Inflammatory macrophage treated with lipopolysaccharide for 1 hour (primary cell): ENCODE results near the gene SLC27A3.
A peak's percentile ranks its signal among the peaks of the same experiment; 100 is the strongest.
"Not testable (repeated sequence)": the region's sequence is repeated elsewhere in the genome, so short reads cannot be mapped to it uniquely, and the experiment has no call there.

Source experiments
- DNase-seq, 2 donors: peaks; one replicate each; pipeline ENCODE4 v3.0.0-alpha.2; 2020 to 2022

The SLC27A3 gene

GRCh38 chr1:153780551-153780950, 5.3 kb downstream of the SLC27A3 start:
- no peak for DNase-seq

- DNase-seq = not testable (repeated sequence)
Measured at GRCh38 chr1:153782648-153783047, 7.4 kb downstream of the SLC27A3 start.

GRCh38 chr1:153783233-153784190, 8.3 kb downstream of the SLC27A3 start:
- DNase-seq = peak; percentile 87 to 93

GRCh38 chr1:153786038-153786790, 11.0 kb downstream of the SLC27A3 start:
- DNase-seq = no peak

GRCh38 chr1:153789478-153790034, 14.3 kb downstream of the SLC27A3 start:
- DNase-seq = no peak

- DNase-seq = peak; percentile 74 to 77
Measured at GRCh38 chr1:153790313-153790965, 15.2 kb downstream of the SLC27A3 start.

- peak; percentile 97 to 99 for DNase-seq
Measured at GRCh38 chr1:153790966-153791647, 15.9 kb downstream of the SLC27A3 start.

GRCh38 chr1:153791648-153792253, 16.5 kb downstream of the SLC27A3 start:
- DNase-seq = peak; percentile 91 to 99

- no peak for DNase-seq
Measured at GRCh38 chr1:153792631-153793041, 17.4 kb downstream of the SLC27A3 start.

GRCh38 chr1:153793261-153793972, 18.2 kb downstream of the SLC27A3 start:
- DNase-seq = no peak

- DNase-seq = no peak
Measured at GRCh38 chr1:153793973-153794615, 18.9 kb downstream of the SLC27A3 start.

GRCh38 chr1:153794624-153795329, 19.6 kb downstream of the SLC27A3 start:
- DNase-seq = no peak

GRCh38 chr1:153795330-153795837, 20.2 kb downstream of the SLC27A3 start:
- DNase-seq = no peak

GRCh38 chr1:153795934-153796785, 21.0 kb downstream of the SLC27A3 start:
- no peak for DNase-seq

- DNase-seq = peak in 1 of 2 donors; percentile 80
Measured at GRCh38 chr1:153796786-153797659, 21.8 kb downstream of the SLC27A3 start.

GRCh38 chr1:153798468-153798780, 23.2 kb downstream of the SLC27A3 start:
- no peak for DNase-seq

GRCh38 chr1:153799016-153799415, 23.8 kb downstream of the SLC27A3 start:
- no peak for DNase-seq
